ENCODE measurements around the gene SLC34A3.

The SLC34A3 gene

GRCh38 chr9:137218754-137219271, 11.9 kb upstream of the SLC34A3 start:
- no peak for DNase-seq

GRCh38 chr9:137219757-137220316, 10.9 kb upstream of the SLC34A3 start:
- DNase-seq = no peak

- no peak for DNase-seq
Observed at GRCh38 chr9:137220317-137221094, 10.2 kb upstream of the SLC34A3 start.

- DNase-seq = no peak
Observed at GRCh38 chr9:137221095-137221505, 9.6 kb upstream of the SLC34A3 start.

GRCh38 chr9:137221506-137222111, 9.1 kb upstream of the SLC34A3 start:
- DNase-seq = peak in 1 of 2 experiments; percentile 29

- peak in 1 of 2 experiments; percentile 27 for DNase-seq
Observed at GRCh38 chr9:137222190-137223077, 8.3 kb upstream of the SLC34A3 start, which contains the start of gene RNF208. Gene RNF208, minus strand, starts transcription at chr9:137222240. Its CDS starts 1,028 bp downstream, at chr9:137221212.

GRCh38 chr9:137223078-137223970, 7.4 kb upstream of the SLC34A3 start:
- peak; percentile 99 for DNase-seq

GRCh38 chr9:137224830-137225694, 5.6 kb upstream of the SLC34A3 start, which contains the start of gene CYSRT1:
Gene CYSRT1, plus strand, starts transcription at chr9:137225174. Its CDS starts 448 bp downstream, at chr9:137225622.
- no peak for DNase-seq

GRCh38 chr9:137225699-137226331, 4.9 kb upstream of the SLC34A3 start:
- no peak for DNase-seq

GRCh38 chr9:137226338-137227053, 4.2 kb upstream of the SLC34A3 start:
- no peak for DNase-seq

- DNase-seq = peak; percentile 77
Observed at GRCh38 chr9:137227054-137227852, 3.4 kb upstream of the SLC34A3 start, which contains the start of gene RNF224. Gene RNF224, plus strand, starts transcription at chr9:137227502. Its CDS starts 834 bp downstream, at chr9:137228336.

- DNase-seq = no peak
Observed at GRCh38 chr9:137227853-137228505, 2.7 kb upstream of the SLC34A3 start.

GRCh38 chr9:137228506-137228967, 2.2 kb upstream of the SLC34A3 start:
- DNase-seq = no peak

- DNase-seq = no peak
Observed at GRCh38 chr9:137228968-137229896, 1.5 kb upstream of the SLC34A3 start.

- DNase-seq = no peak
Observed at GRCh38 chr9:137229903-137230704, 597 bp upstream of the SLC34A3 start.
